H9 (cell line): ENCODE data around the gene F3. TPM values are rescaled to one million over a fixed set of nuclear protein-coding genes. Genes with fewer than 3 reads are reported as not detected.

Experiments used
- DNase-seq: peaks from one replicate; pipeline ENCODE4 v3.0.0-alpha.2; 2017
- H2AFZ ChIP-seq: one replicate; pipeline ENCODE4 v1.6.1; 2013; ENCODE audit warnings: mild to moderate bottlenecking, low read length, control low read depth, moderate library complexity
- H2AK5ac ChIP-seq: 2 replicates; pipeline ENCODE4 v1.6.1; 2013; ENCODE audit warnings: low read length, control low read depth, mixed read lengths; ENCODE audit not compliant: insufficient read length
- H2BK120ac ChIP-seq: one replicate; pipeline ENCODE4 v1.6.1; 2013; ENCODE audit warnings: low read depth, mild to moderate bottlenecking, low read length, control low read depth, inconsistent platforms; ENCODE audit not compliant: poor library complexity, severe bottlenecking
- H2BK12ac ChIP-seq: 2 replicates; pipeline ENCODE4 v1.6.1; 2013; ENCODE audit warnings: low read length, control low read depth, mixed read lengths, low read depth; ENCODE audit not compliant: insufficient read length
- H2BK15ac ChIP-seq: 2 replicates; pipeline ENCODE4 v1.6.1; 2013; ENCODE audit warnings: low read depth, low read length, control low read depth
- H2BK20ac ChIP-seq: one replicate; pipeline ENCODE4 v1.6.1; 2013; ENCODE audit warnings: low read depth, mild to moderate bottlenecking, low read length, control low read depth, inconsistent platforms; ENCODE audit not compliant: poor library complexity, severe bottlenecking
- H2BK5ac ChIP-seq: 2 replicates; pipeline ENCODE4 v1.6.1; 2013; ENCODE audit warnings: low read length, control low read depth, mixed read lengths; ENCODE audit not compliant: insufficient read length
- H3K14ac ChIP-seq: 2 replicates; pipeline ENCODE4 v1.6.1; 2013; ENCODE audit warnings: low read length, control low read depth; ENCODE audit not compliant: insufficient read depth
- H3K18ac ChIP-seq: 2 replicates; pipeline ENCODE4 v1.6.1; 2013; ENCODE audit warnings: low read depth, mild to moderate bottlenecking, mixed read lengths, low read length, control low read depth; ENCODE audit not compliant: insufficient read length
- H3K23ac ChIP-seq: 2 replicates; pipeline ENCODE4 v1.6.1; 2013; ENCODE audit warnings: low read length, control low read depth, mixed read lengths, low read depth; ENCODE audit not compliant: insufficient read length
- H3K23me2 ChIP-seq: 2 replicates; pipeline ENCODE4 v1.6.1; 2013; ENCODE audit warnings: low read depth, mild to moderate bottlenecking, mixed read lengths, low read length, control low read depth; ENCODE audit not compliant: insufficient read length, poor library complexity, severe bottlenecking
- H3K27ac ChIP-seq: 2 replicates; pipeline ENCODE4 v1.5.1; 2013; ENCODE audit warnings: low read length, control low read depth, mixed read lengths, low read depth; ENCODE audit not compliant: insufficient read length
- H3K27me3 ChIP-seq: 2 replicates; pipeline ENCODE4 v1.6.1; 2013; ENCODE audit warnings: low read length, control low read depth, inconsistent platforms; ENCODE audit not compliant: insufficient read depth
- H3K4ac ChIP-seq: 2 replicates; pipeline ENCODE4 v1.6.1; 2013; ENCODE audit warnings: low read depth, mild to moderate bottlenecking, control low read depth, inconsistent platforms, low read length, moderate library complexity
- H3K4me1 ChIP-seq: 2 replicates; pipeline ENCODE4 v1.6.1; 2013; ENCODE audit warnings: low read length, control low read depth, inconsistent platforms; ENCODE audit not compliant: insufficient read depth
- H3K4me2 ChIP-seq: 2 replicates; pipeline ENCODE4 v1.6.1; 2013; ENCODE audit warnings: low read length, control low read depth, mixed read lengths; ENCODE audit not compliant: insufficient read length, insufficient read depth
- H3K56ac ChIP-seq: 2 replicates; pipeline ENCODE4 v1.6.1; 2013; ENCODE audit warnings: low read depth, mild to moderate bottlenecking, mixed read lengths, low read length, control low read depth; ENCODE audit not compliant: insufficient read length
- H3K79me1 ChIP-seq: 2 replicates; pipeline ENCODE4 v1.6.1; 2013; ENCODE audit warnings: low read depth, mild to moderate bottlenecking, moderate library complexity, low read length, control low read depth, inconsistent platforms; ENCODE audit not compliant: insufficient read depth, poor library complexity, severe bottlenecking
- H3K79me2 ChIP-seq: 2 replicates; pipeline ENCODE4 v1.6.1; 2013; ENCODE audit warnings: low read length, control low read depth, inconsistent platforms; ENCODE audit not compliant: insufficient read depth
- H3K9ac ChIP-seq: 2 replicates; pipeline ENCODE4 v1.6.1; 2013; ENCODE audit warnings: low read length, control low read depth, mixed read lengths; ENCODE audit not compliant: insufficient read length; ENCODE audit errors: extremely low read depth
- H3K9me3 ChIP-seq: one replicate; pipeline ENCODE4 v1.6.1; 2013; ENCODE audit warnings: low read depth, low read length, inconsistent platforms; ENCODE audit not compliant: control insufficient read depth
- H3T11ph ChIP-seq: one replicate; pipeline ENCODE4 v1.6.1; 2013; ENCODE audit warnings: mild to moderate bottlenecking, low read length, control low read depth, inconsistent platforms
- H4K20me1 ChIP-seq: one replicate; pipeline ENCODE4 v1.6.1; 2013; ENCODE audit not compliant: control insufficient read depth, insufficient read length, insufficient read depth
- H4K5ac ChIP-seq: 2 replicates; pipeline ENCODE4 v1.6.1; 2013; ENCODE audit warnings: low read depth, mild to moderate bottlenecking, mixed read lengths, low read length, control low read depth; ENCODE audit not compliant: insufficient read length
- H4K8ac ChIP-seq: replicated peaks from 2 replicates; pipeline ENCODE4 v1.6.1; 2013; ENCODE audit warnings: low read length, control low read depth, mixed read lengths, low read depth; ENCODE audit not compliant: insufficient read length
- H4K91ac ChIP-seq: 2 replicates; pipeline ENCODE4 v1.6.1; 2013; ENCODE audit warnings: low read depth, mild to moderate bottlenecking, moderate library complexity, mixed read lengths, low read length, control low read depth; ENCODE audit not compliant: insufficient read length
- H3K27ac Mint-ChIP-seq, 3 experiments: 2 replicates in 2 of 3; 3 replicates in 1 of 3; pipeline ENCODE4 v1.8.0; 2020 to 2021; ENCODE audit warnings: mixed read lengths in 3 of 3, mild to moderate bottlenecking in 1 of 3, moderate library complexity in 1 of 3
- H3K27me3 Mint-ChIP-seq: 2 replicates; pipeline ENCODE4 v1.8.0; 2021; ENCODE audit warnings: low read depth, mild to moderate bottlenecking, moderate library complexity, mixed read lengths
- H3K36me3 Mint-ChIP-seq, 3 experiments: 2 replicates in 2 of 3; 3 replicates in 1 of 3; pipeline ENCODE4 v1.8.0; 2020 to 2021; ENCODE audit warnings: low read depth in 3 of 3, mixed read lengths in 3 of 3; ENCODE audit not compliant: insufficient read depth in 1 of 3
- H3K4me1 Mint-ChIP-seq, 2 experiments: 2 replicates each; pipeline ENCODE4 v1.8.0; 2020; ENCODE audit warnings: mixed read lengths in 2 of 2
- H3K4me3 Mint-ChIP-seq, 2 experiments: 2 replicates in 1 of 2; 3 replicates in 1 of 2; pipeline ENCODE4 v1.8.0; 2020 to 2021; ENCODE audit warnings: mild to moderate bottlenecking in 2 of 2, mixed read lengths in 2 of 2, moderate library complexity in 1 of 2
- H3K9me3 Mint-ChIP-seq, 2 experiments: 2 replicates in 1 of 2; 3 replicates in 1 of 2; pipeline ENCODE4 v1.8.0; 2020; ENCODE audit warnings: mild to moderate bottlenecking in 2 of 2, mixed read lengths in 2 of 2, moderate library complexity in 1 of 2
- CTCF ChIP-seq: fragments of 200-600 bp; sonication (generic); conservative IDR thresholded peaks from 3 replicates; pipeline ENCODE4 v1.8.0; 2021; ENCODE audit warnings: antibody characterized with exemption, mild to moderate bottlenecking
- WGBS: extraction: QIAGEN DNeasy Blood & Tissue Kit; methylation state at CpG from one replicate; pipeline ENCODE4 v1.1.7; 2013; ENCODE audit warnings: missing lambda C conversion rate, low lambda C conversion rate, mixed read lengths; ENCODE audit not compliant: insufficient read length; ENCODE audit errors: extremely low coverage; 5-methylcytosine and 5-hydroxymethylcytosine counted together
- total RNA-seq: library from RNA; stranded (reverse); gene quantifications from 2 replicates; pipeline ENCODE4 v1.2.1, GENCODE V29; 2021

Gene F3
- total RNA-seq, 1 experiment from 2014 or later = 21.7 TPM

- Histone ChIP-seq H3K23ac (no peak overlapping the region), H4K8ac (no peak overlapping the region), H3K23me2 (no peaks in the 10 kb centered on the region), H2AFZ (no peak overlapping the region), H3K14ac (no peak overlapping the region), H3K4me2 (no peak overlapping the region), H3K27ac (no peak overlapping the region), H2BK120ac (no peak overlapping the region), H3K4ac (no peak overlapping the region), H2BK5ac (no peak overlapping the region), H2BK15ac (no peak overlapping the region), H2BK12ac (no peak overlapping the region), H4K5ac (no peak overlapping the region), H3K79me2 (no peaks in the 10 kb centered on the region), H3K56ac (no peak overlapping the region), H4K91ac (no peak overlapping the region), H3T11ph (no peak overlapping the region), H3K9ac (no peak overlapping the region), H4K20me1 (no peaks in the 10 kb centered on the region), H3K79me1 (no peaks in the 10 kb centered on the region), H3K4me1 (no peaks in the 10 kb centered on the region), H2AK5ac (no peak overlapping the region), H2BK20ac (no peak overlapping the region), H3K9me3 (no peaks in the 10 kb centered on the region), H3K27me3 (no peaks in the 10 kb centered on the region), H3K18ac (no peak overlapping the region)
- H3K4me3 Mint-ChIP-seq = no peak overlapping the region
- H3K36me3 Mint-ChIP-seq = peaks cover 8 to 30% (median 20%) of the 10 kb centered on the region in 3 experiments
- H3K27me3 Mint-ChIP-seq = no peaks in the 10 kb centered on the region
- TF ChIP-seq CTCF = no peak
- no CpG with 5 or more reads among the region's 5 CpGs for WGBS
- peaks cover 2 to 7% of the 10 kb centered on the region in 2 experiments; a peak in 3 of 4 replicates for H3K4me1 Mint-ChIP-seq
- no peaks in the 10 kb centered on the region for H3K9me3 Mint-ChIP-seq
- no peak for DNase-seq
- H3K27ac Mint-ChIP-seq = no peak overlapping the region
Measured at GRCh38 chr1:94486990-94487389, 54.6 kb downstream of the F3 start.
